Measurements from ENCODE around the gene VSNL1. TPM values are rescaled to one million over a fixed set of nuclear protein-coding genes. Genes with fewer than 3 reads are reported as not detected.

VSNL1 gene
- polyA plus RNA-seq, 1 of the 3 experiments (the other 2 are of a cell fraction): 1.3 TPM

- no peaks in the 10 kb centered on the region for H3K79me2 ChIP-seq (ENCODE audit: insufficient read depth)
- no peak overlapping the region for H2AFZ ChIP-seq (ENCODE audit: low read depth)
- no peaks in the 10 kb centered on the region for H3K36me3 ChIP-seq (replicated peaks in 1 of 2; ENCODE audit: control insufficient read depth in 1 of 2, insufficient read depth in 2 of 2, low read length in 1 of 2)
- no peaks in the 10 kb centered on the region for H3K9me3 ChIP-seq
- H3F3A ChIP-seq (replicated peaks; ENCODE audit: insufficient read depth): peaks cover 4% of the 10 kb centered on the region
- no peak for TF ChIP-seq IRF3 (IDR thresholded peaks at IDR 0.05; ENCODE audit: low read depth, low read length)
- TF ChIP-seq EZH2phosphoT487 (IDR thresholded peaks at IDR 0.05; ENCODE audit: borderline replicate concordance, low read depth): no peak
- TF ChIP-seq USF2 (IDR thresholded peaks at IDR 0.05; ENCODE audit: borderline replicate concordance, low read depth, low read length): no peak
- no peak for TF ChIP-seq SMC3 (IDR thresholded peaks at IDR 0.05; ENCODE audit: low read depth, low read length)
- TF ChIP-seq JUND (IDR thresholded peaks at IDR 0.05): no peak
- no peak for TF ChIP-seq MAX (IDR thresholded peaks at IDR 0.05; ENCODE audit: low read depth)
- TF ChIP-seq TEAD4 (IDR thresholded peaks at IDR 0.05; ENCODE audit: borderline replicate concordance, insufficient read depth): no peak
- TF ChIP-seq GATA2 (CRISPR knock-in tag; IDR thresholded peaks at IDR 0.05): no peak
- TF ChIP-seq FOXM1 (IDR thresholded peaks at IDR 0.05; ENCODE audit: low read depth): no peak
- TF ChIP-seq SIN3A (IDR thresholded peaks at IDR 0.05; ENCODE audit: borderline replicate concordance, low read depth, low read length): no peak
- no peak for TF ChIP-seq RXRA (IDR thresholded peaks at IDR 0.05; ENCODE audit: borderline replicate concordance, low read depth)
- no peak for TF ChIP-seq MXI1 (IDR thresholded peaks at IDR 0.05; ENCODE audit: low read depth, low read length)
- TF ChIP-seq NRF1 (IDR thresholded peaks at IDR 0.05; ENCODE audit: low read depth, low read length): no peak
- no peak for TF ChIP-seq EP300 (IDR thresholded peaks at IDR 0.05; ENCODE audit: borderline replicate concordance in 1 of 2, low read depth in 1 of 2, low read length in 1 of 2)
- no peak for TF ChIP-seq TAF1 (IDR thresholded peaks at IDR 0.05; ENCODE audit: borderline replicate concordance, low read depth, low read length)
- no peak for TF ChIP-seq TCF12 (IDR thresholded peaks at IDR 0.05)
- TF ChIP-seq PBX3 (IDR thresholded peaks at IDR 0.05): no peak
- no peak for TF ChIP-seq FOXJ3 (CRISPR knock-in tag; IDR thresholded peaks at IDR 0.05)
- ChIA-PET POLR2A (no interaction called here), CTCF (interaction anchor here (0.5 to 1.7 kb wide), 3 partner anchors 102 to 142 kb away, joined by 3 to 5 read pairs (median 5); no protein-coding TSS in a partner anchor)
- peaks cover 0 to 21% of the 10 kb centered on the region in 2 experiments; a peak in 2 of 4 replicates for H3K4me1 ChIP-seq (ENCODE audit: control insufficient read depth in 1 of 2, insufficient read depth in 2 of 2, low read depth in 1 of 2, low read length in 1 of 2)
- H3K27me3 ChIP-seq (ENCODE audit: insufficient read depth): peaks cover 14% of the 10 kb centered on the region; the same call in 1 of the 2 replicates
- DNase-seq: no peak
- H3K27ac ChIP-seq (ENCODE audit: low read depth in 2 of 2, low read length in 1 of 2): no peak overlapping the region
- no peak overlapping the region for H3K4me2 ChIP-seq
- no peak overlapping the region for H3K4me3 ChIP-seq (ENCODE audit: low read depth in 2 of 2, low read length in 1 of 2)
- H4K20me1 ChIP-seq (ENCODE audit: insufficient read depth): no peaks in the 10 kb centered on the region
- H3K9ac ChIP-seq: no peak overlapping the region
- no peaks in the 10 kb centered on the region for H3K9me2 ChIP-seq
These were observed 3.4 kb downstream of the VSNL1 start for GRCh38 chr2:17543848-17544247.

All from SK-N-SH (cell line).